RWPE1 (cell line): ENCODE measurements around the gene THSD4.

Source experiments
- CTCF ChIA-PET: fragments of 350-600 bp; sonication (Branson Sonifier 250); formaldehyde crosslinking; extraction: SDS; loops from one replicate; lab custom pipeline; 2021; lab: Yijun Ruan, JAX
- POLR2A ChIA-PET: fragments of 400-600 bp; formaldehyde crosslinking; extraction: SDS; loops from one replicate; lab custom pipeline; 2020; ENCODE audit warnings: antibody characterized with exemption; ENCODE audit not compliant: low non-redundant PET; lab: Yijun Ruan, JAX
- DNase-seq: peaks from one replicate; pipeline ENCODE4 v3.0.0; 2012; ENCODE audit warnings: low spot score
- H3K27ac ChIP-seq: fragments of 450-650 bp; 2 replicates; pipeline ENCODE4 v1.5.1; 2017
- CTCF ChIP-seq: fragments of 450-650 bp; conservative IDR thresholded peaks from 2 replicates; pipeline ENCODE4 v1.5.1; 2017; ENCODE audit warnings: low read depth, mild to moderate bottlenecking

Gene THSD4

DNA sequence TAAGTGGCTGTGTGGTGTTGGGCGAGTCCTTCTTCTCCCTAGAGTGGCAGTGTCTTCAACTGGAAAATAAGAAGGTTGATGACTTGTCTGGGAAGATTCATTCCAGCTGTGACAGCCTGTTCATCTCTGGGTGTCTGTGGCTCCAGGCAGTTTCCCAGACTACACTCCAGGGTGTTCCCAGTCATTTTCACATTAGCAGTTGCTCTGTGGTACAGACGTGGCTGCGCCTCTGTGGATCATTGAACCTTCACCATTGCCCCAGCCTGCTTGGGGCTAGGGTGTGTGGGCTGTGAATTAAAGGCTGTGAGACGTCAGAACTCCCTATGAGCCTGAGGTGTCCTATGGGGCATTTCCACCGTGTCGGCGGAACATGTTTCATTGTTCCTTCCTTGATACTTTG is 455.5 kb downstream of the THSD4 start:
- no peak for DNase-seq
- CTCF ChIA-PET, result no interaction called here
- TF ChIP-seq CTCF, result no peak
- POLR2A ChIA-PET, result no interaction called here
- no peak overlapping the region for H3K27ac ChIP-seq

- POLR2A ChIA-PET, result no interaction called here
These were observed 456.4 kb downstream of the THSD4 start for GRCh38 chr15:71571641-71572040.

GRCh38 chr15:71572452-71573053 is 457.3 kb downstream of the THSD4 start:
- H3K27ac ChIP-seq, result peak overlapping the region; percentile 75
- ChIA-PET CTCF (interaction anchor here (0.6 to 0.8 kb wide), 5 partner anchors 16 to 610 kb away, joined by 3 to 4 read pairs (median 3); no protein-coding TSS in a partner anchor), POLR2A (no interaction called here)
- TF ChIP-seq CTCF, result no peak; the same call in 1 of the 2 replicates
- DNase-seq, result peak; percentile 75

More at GRCh38 chr15:71571641-71572040, 456.4 kb downstream of the THSD4 start:
- H3K27ac ChIP-seq, result no peak overlapping the region
- TF ChIP-seq CTCF, result no peak
- CTCF ChIA-PET, result interaction anchor here (0.6 to 0.7 kb wide), 2 partner anchors 179 to 609 kb away, joined by 3 to 4 read pairs; no protein-coding TSS in a partner anchor
- DNase-seq, result no peak

- ChIA-PET CTCF (interaction anchor here (0.7 kb wide), 1 partner anchor 1900 kb away, joined by 3 read pairs; no protein-coding TSS in a partner anchor), POLR2A (no interaction called here)
- no peak for TF ChIP-seq CTCF
- H3K27ac ChIP-seq, result no peak overlapping the region
- DNase-seq, result no peak
These were observed 458.3 kb downstream of the THSD4 start for GRCh38 chr15:71573599-71573998.

DNA sequence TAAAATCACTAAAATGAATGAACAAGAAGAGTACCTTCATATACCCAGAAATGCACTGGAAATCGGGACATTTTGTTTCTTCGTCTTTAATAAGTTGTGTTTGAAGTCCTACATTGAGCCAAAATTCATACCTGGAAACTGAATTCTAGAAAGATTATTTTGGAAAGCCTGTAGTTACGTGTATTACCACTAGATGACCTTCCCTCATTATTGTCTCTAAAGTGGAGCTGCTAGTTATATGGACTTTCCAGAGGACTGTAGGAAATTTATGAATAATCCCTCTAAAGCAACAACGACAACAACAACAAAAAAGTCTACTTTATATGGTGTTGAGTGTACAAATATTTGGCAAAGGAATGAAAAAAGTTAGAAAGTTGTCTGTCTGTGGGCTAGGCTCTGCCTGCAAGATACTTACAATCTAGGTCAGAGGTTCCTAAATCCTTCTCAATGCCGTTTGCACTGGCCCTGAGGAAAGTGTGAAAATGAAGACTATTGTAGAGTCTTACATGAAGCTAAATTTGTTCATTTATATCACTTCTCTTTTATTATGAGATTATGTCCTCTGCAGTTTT is 460.3 kb downstream of the THSD4 start:
- DNase-seq, result no peak
- POLR2A ChIA-PET, result no interaction called here

More for the DNA sequence above, 460.3 kb downstream of the THSD4 start:
- TF ChIP-seq CTCF, result peak; percentile 71
- H3K27ac ChIP-seq, result no peak overlapping the region
- CTCF ChIA-PET, result interaction anchor here (0.6 to 1.8 kb wide), 8 partner anchors 9 to 168 kb away, joined by 3 to 7 read pairs (median 4); no protein-coding TSS in a partner anchor
